Posterior cingulate gyrus (tissue), 11 donors: ENCODE data around the gene MSANTD1.

Source experiments
- DNase-seq, 10 donors: peaks; one replicate each; pipeline versions ENCODE4 v3.0.0 to v3.0.0-alpha.2; 2020 to 2021; ENCODE audit warnings: mixed read lengths in 3 of 10
- intact Hi-C: fragments of 100-400 bp; cut with DNase I; formaldehyde crosslinking; loops from one replicate; pipeline ENCODE4 v1.15.1; 2023

The MSANTD1 gene

DNA sequence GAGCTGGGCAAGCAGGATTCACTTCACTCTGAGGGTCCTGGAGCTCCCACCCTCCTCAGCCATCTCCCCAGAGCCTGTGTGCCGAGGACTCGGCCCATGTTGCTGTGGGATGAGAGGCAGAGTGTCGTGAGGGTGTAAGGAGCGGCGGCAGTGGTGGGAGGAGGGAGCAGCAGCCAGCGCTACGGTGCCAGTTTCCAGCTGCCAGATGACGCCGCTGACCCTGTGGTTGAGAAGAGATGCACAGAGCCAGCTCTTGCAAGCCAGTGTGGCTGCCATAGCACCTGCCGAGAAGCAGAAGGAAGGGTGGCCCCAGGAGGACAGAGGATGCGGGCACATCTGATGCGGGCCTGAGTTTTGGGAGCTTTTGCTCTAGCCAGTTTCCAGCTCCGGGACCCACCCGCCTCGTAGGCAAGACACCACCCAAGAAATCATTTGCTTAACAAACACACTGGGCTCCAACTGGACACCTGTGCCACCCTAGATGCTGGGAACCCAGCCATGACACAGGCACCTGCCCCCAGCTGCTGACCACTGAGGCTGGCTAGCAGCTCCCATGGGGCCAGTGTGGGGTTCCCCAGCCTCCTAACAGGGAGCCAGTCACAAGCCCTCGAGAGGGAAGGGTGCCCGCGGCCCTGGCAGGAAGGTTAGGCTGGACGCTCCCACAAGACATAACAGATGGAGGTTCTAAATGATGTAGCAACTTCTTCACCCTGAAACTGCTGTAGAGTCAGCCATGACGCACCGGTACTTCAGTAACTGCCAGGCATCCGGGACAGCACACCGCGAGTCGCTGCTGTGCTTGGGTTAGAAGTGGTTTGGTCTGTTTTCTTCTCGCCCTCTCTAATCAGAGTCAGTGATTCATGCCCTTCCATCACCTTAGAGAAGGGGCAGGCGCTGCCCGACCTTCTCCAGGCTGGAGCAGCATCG lies 8.9 kb downstream of the MSANTD1 start:
- intact Hi-C loops, result no loop called here
- DNase-seq, result peak in 6 of 10 donors; percentile 5 to 85 (median 44)

DNA sequence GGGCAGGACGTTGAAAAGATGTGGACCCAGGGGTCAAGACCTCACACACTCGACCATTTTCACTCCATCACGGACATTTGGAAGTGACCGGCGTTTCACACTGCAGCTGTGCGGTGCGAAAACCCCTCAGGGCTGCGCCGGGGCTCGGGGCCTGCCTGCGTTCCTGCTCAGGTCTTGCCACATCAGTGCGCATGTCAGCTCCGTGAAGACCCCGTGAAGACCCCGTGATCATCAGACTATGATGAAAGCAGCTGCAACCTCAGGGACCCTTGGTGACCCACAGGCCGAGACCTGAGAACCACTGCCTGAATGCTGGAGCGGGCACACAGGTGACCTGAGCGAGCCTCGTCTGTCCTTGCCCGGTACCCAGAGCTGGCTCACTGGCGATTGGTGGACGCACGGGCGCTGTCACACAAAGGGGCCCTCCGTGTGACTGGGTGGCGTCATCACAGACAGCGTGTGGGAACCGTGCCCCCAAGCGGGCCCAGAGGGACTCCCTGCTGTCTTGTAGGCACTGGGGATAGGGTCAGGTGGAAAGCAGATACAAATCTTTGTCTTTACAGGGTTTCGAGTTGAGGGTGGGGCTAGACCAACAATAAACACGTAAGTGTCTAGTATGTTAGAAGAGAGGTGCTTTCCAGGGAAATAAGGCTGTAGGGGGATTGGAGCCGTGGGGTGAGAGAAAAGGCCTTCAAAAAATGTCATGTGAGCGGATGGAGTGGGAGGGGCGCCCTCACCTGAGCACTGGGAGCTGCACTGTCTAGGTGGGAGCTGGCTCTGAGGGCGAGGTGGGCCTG lies 12.7 kb downstream of the MSANTD1 start:
- peak in 6 of 10 donors; percentile 3 to 80 (median 40) for DNase-seq
- intact Hi-C loops, result no loop called here

DNA sequence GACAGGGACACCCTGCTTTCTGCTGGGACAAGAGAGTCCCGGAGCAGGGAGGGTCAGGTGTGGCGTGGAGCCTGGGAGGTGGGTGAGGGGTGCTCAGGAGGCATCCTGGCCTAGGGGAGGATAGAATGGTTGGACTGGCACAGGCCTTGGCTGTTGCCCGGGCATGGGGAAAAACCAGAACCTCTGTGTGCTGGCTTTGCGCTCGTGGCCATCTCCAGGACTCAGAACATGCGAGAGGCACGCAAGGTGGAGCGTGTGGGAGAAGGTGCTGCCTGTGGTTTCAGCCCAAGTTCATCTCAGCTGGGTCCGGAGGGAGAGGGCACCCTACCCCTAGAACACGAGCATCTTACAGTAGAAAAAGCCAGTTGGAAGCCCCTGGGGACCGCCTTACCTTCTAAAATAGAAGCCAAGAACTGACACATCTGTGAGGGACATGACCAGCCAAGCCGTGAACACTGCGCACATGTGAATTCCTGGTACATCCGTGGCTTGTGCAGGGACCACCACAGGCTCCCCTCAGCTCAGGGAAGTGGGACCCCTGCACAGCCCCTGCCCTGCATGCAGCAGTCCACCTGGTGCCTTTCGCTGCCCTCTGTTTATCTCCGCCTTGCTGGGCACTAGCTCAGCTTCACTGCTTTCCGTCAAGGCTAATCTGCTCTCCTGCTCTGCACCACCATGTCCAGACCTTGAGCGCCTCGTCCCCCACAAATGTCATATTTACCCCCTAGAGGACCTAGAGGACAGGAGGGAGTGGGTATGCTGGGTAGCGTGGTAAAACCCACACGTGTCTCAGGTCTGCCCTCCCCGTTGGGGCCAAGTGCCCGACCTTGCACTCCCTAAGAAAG lies 13.5 kb downstream of the MSANTD1 start:
- intact Hi-C loops, result no loop called here
- DNase-seq, result peak in 6 of 10 donors; percentile 2 to 78 (median 7)

- intact Hi-C loops, result no loop called here
- DNase-seq, result peak in 5 of 10 donors; percentile 3 to 61 (median 26)
Observed at GRCh38 chr4:3263053-3263875, 14.3 kb downstream of the MSANTD1 start.

DNA sequence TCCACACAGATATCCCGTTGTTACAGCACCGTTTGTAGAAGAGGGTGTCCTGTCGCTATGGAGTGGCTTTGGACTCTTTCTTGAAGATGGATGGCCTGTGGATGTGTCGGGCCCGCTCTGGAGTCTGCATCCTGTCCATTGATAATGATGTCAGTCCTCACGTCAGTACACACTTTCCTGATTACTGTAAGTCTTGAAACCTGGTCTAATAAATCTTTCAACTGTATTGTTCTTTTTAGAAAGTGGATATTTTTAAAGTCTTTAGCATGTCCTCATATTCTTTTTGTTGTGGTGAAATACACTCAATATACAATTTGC lies 14.9 kb downstream of the MSANTD1 start:
- DNase-seq, result no peak
- intact Hi-C loops, result no loop called here

GRCh38 chr4:3266076-3266475 lies 17.1 kb downstream of the MSANTD1 start:
- intact Hi-C loops, result no loop called here
- peak in 3 of 10 donors; percentile 6 to 75 (median 55) for DNase-seq

GRCh38 chr4:3267576-3268394 lies 18.8 kb downstream of the MSANTD1 start:
- intact Hi-C loops, result no loop called here
- DNase-seq, result peak in 3 of 10 donors; percentile 5 to 70 (median 6)

GRCh38 chr4:3268395-3269104 lies 19.6 kb downstream of the MSANTD1 start:
- DNase-seq, result peak in 3 of 10 donors; percentile 7 to 78 (median 49)
- intact Hi-C loops, result no loop called here

DNA sequence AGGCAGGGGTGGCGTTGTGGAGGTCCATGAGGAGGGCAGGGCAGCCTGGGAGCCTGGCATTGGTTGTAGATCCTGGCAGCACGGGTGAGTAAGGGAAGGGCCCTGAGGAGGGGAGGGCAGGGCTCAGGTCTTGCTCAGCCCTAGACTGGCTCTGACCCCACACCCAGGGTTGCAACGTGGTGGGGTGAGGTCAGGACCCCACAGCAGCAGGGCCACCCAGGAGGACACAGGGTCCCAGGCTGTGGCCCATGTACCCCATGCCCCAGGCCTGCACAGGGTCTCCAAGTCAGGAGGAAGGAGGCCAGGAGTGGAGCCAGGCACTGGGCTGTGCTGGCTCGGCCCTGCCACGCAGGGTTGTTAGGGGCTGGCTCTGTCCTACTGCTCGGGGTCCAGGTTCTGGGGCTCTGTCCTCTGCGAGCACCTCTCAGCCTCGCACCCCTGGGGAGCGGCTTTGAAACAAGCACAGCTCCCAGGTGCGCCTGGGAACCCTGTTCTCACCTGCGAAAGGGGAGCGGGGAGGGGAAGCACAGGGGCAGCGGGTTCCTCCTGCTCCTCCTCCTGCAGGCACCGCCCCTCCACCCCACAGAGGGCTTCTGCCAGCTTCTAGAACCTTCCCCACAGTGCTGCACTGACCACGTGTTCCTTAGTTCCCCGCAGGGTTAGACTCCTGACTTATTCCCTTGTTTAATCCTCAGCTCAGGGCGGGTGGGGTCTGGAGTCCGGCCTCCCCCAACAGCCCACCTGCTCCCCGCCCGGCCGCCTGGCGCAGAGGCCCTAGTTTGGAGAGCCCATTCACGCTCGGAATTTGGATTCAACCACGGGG lies 20.4 kb downstream of the MSANTD1 start:
- DNase-seq, result peak in 3 of 10 donors; percentile 30 to 82 (median 81)
- intact Hi-C loops, result no loop called here

DNA sequence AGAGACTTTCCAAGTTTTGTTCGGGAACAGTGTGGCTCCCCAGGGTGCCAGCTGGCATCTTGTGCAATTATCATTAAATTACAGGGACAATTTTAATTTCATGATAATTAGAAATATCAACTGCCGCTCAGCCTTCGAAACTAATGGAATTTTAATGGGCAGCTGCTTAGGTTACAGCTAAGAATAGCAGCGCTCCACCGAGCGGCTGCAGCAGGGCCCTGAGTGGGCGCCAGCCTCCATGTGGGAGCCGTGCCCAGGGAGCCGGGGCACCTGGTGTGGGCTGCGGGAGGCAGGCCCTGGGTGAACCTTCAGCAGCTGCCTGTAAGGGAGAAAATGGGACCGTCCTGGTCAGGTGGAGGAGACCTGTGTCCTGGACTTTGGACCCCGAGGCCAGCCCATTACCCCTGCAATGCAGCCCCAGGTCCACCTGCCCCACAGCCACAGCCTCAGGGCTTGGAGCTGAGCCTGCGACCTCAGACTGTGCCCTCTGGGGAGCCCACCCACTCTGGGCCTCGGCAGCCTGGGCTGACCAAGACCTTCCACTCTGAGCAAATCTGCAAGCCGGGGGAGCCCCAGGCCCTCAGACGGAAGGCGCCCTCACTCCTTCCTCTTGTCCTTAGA lies 21.1 kb downstream of the MSANTD1 start:
- peak in 5 of 10 donors; percentile 37 to 91 (median 86) for DNase-seq

GRCh38 chr4:3271131-3271530 lies 22.2 kb downstream of the MSANTD1 start:
- intact Hi-C loops, result no loop called here
- DNase-seq, result peak in 2 of 10 donors; percentile 13 to 56

More for the DNA sequence above, 21.1 kb downstream of the MSANTD1 start:
- intact Hi-C loops, result no loop called here

DNA sequence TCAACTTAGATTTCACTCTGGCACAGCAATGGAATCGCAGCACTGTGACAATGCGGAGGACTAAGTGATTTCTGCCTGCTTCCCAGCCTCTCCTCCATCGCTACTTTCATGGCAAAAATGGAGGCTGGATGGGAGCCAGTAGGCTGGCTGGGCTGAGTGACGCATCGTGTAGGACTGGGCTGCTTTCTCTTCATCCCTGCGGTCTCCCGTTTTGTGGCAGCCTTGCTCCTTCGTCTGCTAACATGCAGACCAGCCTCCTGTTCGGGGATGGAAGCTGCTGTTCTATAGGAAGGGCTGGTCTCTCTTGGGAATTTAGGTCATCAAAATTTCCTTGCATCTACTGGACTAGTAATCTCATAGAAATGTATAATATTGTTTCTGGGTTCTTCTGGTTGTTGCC lies 28.0 kb downstream of the MSANTD1 start:
- intact Hi-C loops, result no loop called here
- DNase-seq, result peak in 7 of 10 donors; percentile 57 to 93 (median 61)

GRCh38 chr4:3280466-3280865 lies 31.5 kb downstream of the MSANTD1 start:
- peak in 1 of 10 donors; percentile 46 for DNase-seq
- intact Hi-C loops, result no loop called here

DNA sequence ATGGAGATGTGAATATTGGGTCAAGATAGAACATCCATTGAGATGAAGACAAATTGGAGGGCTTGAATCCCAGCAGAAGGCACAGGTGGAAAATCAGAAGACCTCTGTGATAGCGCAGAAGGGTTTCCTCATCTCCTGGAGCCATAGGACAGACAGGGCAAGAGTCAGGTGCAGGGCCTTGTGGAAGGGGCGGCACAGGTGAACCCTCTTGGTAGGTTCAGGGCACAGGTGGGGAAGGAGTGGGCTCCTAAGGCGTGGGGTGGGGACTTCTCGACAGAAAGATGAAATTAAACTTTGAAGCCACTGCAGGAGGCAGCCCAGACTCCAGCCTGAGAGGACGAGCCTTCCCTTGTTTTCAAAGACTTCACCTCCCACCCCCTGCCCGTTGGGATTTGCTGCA lies 34.5 kb downstream of the MSANTD1 start:
- peak in 1 of 10 donors; percentile 35 for DNase-seq
- intact Hi-C loops, result no loop called here

DNA sequence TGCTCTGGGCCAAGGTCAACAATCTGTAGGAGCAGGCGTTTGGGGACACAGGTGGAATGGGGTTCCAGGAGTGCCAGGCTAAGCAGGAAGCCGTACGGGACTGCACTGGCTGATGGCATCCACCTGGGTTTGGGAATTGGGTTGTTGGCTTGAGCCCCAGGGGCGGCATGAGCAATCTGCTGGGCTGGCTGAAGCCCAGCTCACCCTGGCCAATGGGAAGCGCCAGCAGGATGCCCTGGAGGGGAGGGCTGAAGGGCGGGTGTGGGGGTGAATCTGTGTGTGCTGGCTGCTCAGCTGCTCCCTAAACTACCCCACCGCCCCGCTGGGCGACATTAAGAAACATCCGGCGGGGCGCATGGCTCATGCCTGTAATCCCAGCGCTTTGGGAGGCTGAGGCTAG lies 35.0 kb downstream of the MSANTD1 start:
- intact Hi-C loops, result no loop called here
- DNase-seq, result peak in 1 of 10 donors; percentile 75

- intact Hi-C loops, result no loop called here
- DNase-seq, result peak in 1 of 10 donors; percentile 70
Observed at GRCh38 chr4:3284734-3285557, 36.0 kb downstream of the MSANTD1 start.
